SK-N-SH (cell line): ENCODE measurements around the gene MTCL1. TPM values are rescaled to one million over a fixed set of nuclear protein-coding genes. Genes with fewer than 3 reads are reported as not detected.

Experiments used
- CTCF ChIA-PET: fragments of 300-600, 350-600 bp; formaldehyde crosslinking; extraction: SDS; loops from one replicate; lab custom pipeline; 2021; lab: Yijun Ruan, JAX
- POLR2A ChIA-PET: fragments of 350-600 bp; sonication (Branson Sonifier 250); formaldehyde crosslinking; extraction: SDS; loops from one replicate; lab custom pipeline; 2020; ENCODE audit warnings: antibody characterized with exemption, inconsistent platforms; lab: Yijun Ruan, JAX
- DNase-seq: peaks from one replicate; pipeline ENCODE4 v3.0.0; 2012
- H2AFZ ChIP-seq: fragments of 200-600 bp; sonication (generic); 2 replicates; pipeline ENCODE4 v1.8.1; 2016; ENCODE audit warnings: antibody characterized with exemption, mild to moderate bottlenecking, low read depth
- H3F3A ChIP-seq: fragments of 200-600 bp; sonication (generic); replicated peaks from 2 replicates; pipeline ENCODE3; 2016; ENCODE audit warnings: antibody characterized with exemption, mild to moderate bottlenecking; ENCODE audit not compliant: insufficient read depth
- H3K27ac ChIP-seq, 2 experiments: fragments of 200-500 bp in 1 of 2; fragments of 200-600 bp in 1 of 2; sonication (Bioruptor generic) in 1 of 2; sonication (generic), shearing (Covaris generic) in 1 of 2; 2 replicates each; pipeline versions ENCODE4 v1.5.1 to v1.6.1; 2014 to 2016; ENCODE audit warnings: low read depth in 2 of 2, inconsistent platforms in 1 of 2, low read length in 1 of 2, mild to moderate bottlenecking in 1 of 2, mixed read lengths in 1 of 2
- H3K27me3 ChIP-seq: fragments of 200-600 bp; sonication (generic), shearing (Covaris generic); 2 replicates; pipeline ENCODE4 v1.6.1; 2016; ENCODE audit warnings: mixed run types; ENCODE audit not compliant: insufficient read depth
- H3K36me3 ChIP-seq, 2 experiments: fragments of 200-500 bp in 1 of 2; fragments of 200-600 bp in 1 of 2; sonication (Bioruptor generic) in 1 of 2; sonication (generic) in 1 of 2; replicated peaks in 1 of 2; 2 replicates each; pipeline versions ENCODE3 to v1.5.1; 2014 to 2016; ENCODE audit warnings: low read length in 1 of 2, mild to moderate bottlenecking in 1 of 2; ENCODE audit not compliant: insufficient read depth in 2 of 2, control insufficient read depth in 1 of 2
- H3K4me1 ChIP-seq, 2 experiments: fragments of 200-500 bp in 1 of 2; fragments of 200-600 bp in 1 of 2; sonication (Bioruptor generic) in 1 of 2; sonication (generic), shearing (Covaris generic) in 1 of 2; 2 replicates each; pipeline versions ENCODE4 v1.5.1 to v1.6.1; 2014 to 2016; ENCODE audit warnings: low read depth in 1 of 2, low read length in 1 of 2, mixed run types in 1 of 2; ENCODE audit not compliant: insufficient read depth in 2 of 2, control insufficient read depth in 1 of 2
- H3K4me2 ChIP-seq: fragments of 200-600 bp; sonication (generic), shearing (Covaris generic); 2 replicates; pipeline ENCODE4 v1.6.1; 2017; ENCODE audit warnings: mixed run types
- H3K4me3 ChIP-seq, 2 experiments: fragments of 200-500 bp in 1 of 2; fragments of 200-600 bp in 1 of 2; sonication (Bioruptor generic) in 1 of 2; sonication (generic), shearing (Covaris generic) in 1 of 2; 2 replicates each; pipeline versions ENCODE4 v1.5.1 to v1.8.1; 2014 to 2016; ENCODE audit warnings: low read depth in 2 of 2, inconsistent platforms in 1 of 2, low read length in 1 of 2, mild to moderate bottlenecking in 1 of 2, mixed read lengths in 1 of 2, moderate library complexity in 1 of 2
- H3K79me2 ChIP-seq: fragments of 200-600 bp; sonication (generic); 2 replicates; pipeline ENCODE4 v1.8.1; 2017; ENCODE audit warnings: mild to moderate bottlenecking; ENCODE audit not compliant: insufficient read depth
- H3K9ac ChIP-seq: fragments of 200-600 bp; sonication (generic); 2 replicates; pipeline ENCODE4 v1.6.1; 2017; ENCODE audit warnings: mixed run types
- H3K9me2 ChIP-seq: fragments of 200-600 bp; sonication (generic); 2 replicates; pipeline ENCODE4 v1.6.1; 2017; ENCODE audit warnings: mixed run types
- H3K9me3 ChIP-seq: fragments of 200-600 bp; sonication (generic); 2 replicates; pipeline ENCODE4 v1.6.1; 2017; ENCODE audit warnings: mixed run types, mild to moderate bottlenecking, moderate library complexity
- H4K20me1 ChIP-seq: fragments of 200-600 bp; sonication (generic); 2 replicates; pipeline ENCODE4 v1.6.1; 2017; ENCODE audit warnings: mild to moderate bottlenecking, mixed run types; ENCODE audit not compliant: insufficient read depth
- FOXJ3 ChIP-seq: sonication (generic); formaldehyde crosslinking; IDR thresholded peaks from 2 replicates; pipeline ENCODE4 v1.5.1; 2020; ENCODE audit warnings: mild to moderate bottlenecking, missing genetic modification reagents
- GATA2 ChIP-seq: sonication (generic); formaldehyde crosslinking; IDR thresholded peaks from 2 replicates; pipeline ENCODE4 v1.5.0; 2020; ENCODE audit warnings: mild to moderate bottlenecking, missing genetic modification reagents
- MAX ChIP-seq: IDR thresholded peaks from 2 replicates; pipeline ENCODE4 v1.4.0; 2012; ENCODE audit warnings: low read depth
- MEF2A ChIP-seq: IDR thresholded peaks from 2 replicates; pipeline ENCODE4 v1.4.0; 2012; ENCODE audit warnings: low read depth, borderline replicate concordance
- RAD21 ChIP-seq: IDR thresholded peaks from 2 replicates; pipeline ENCODE4 v1.6.1; 2012; ENCODE audit warnings: mild to moderate bottlenecking, low read length
- REST ChIP-seq: IDR thresholded peaks from 2 replicates; pipeline ENCODE4 v1.6.1; 2012; ENCODE audit warnings: mild to moderate bottlenecking, low read depth, low read length, moderate library complexity
- SMC3 ChIP-seq: IDR thresholded peaks from 2 replicates; pipeline ENCODE4 v1.6.1; 2012; ENCODE audit warnings: low read depth, low read length, improper control_type of control experiment
- TAF1 ChIP-seq: IDR thresholded peaks from 2 replicates; pipeline ENCODE4 v1.6.1; 2012; ENCODE audit warnings: low read depth, mild to moderate bottlenecking, low read length, moderate library complexity, borderline replicate concordance
- WGBS: methylation state at CpG from one replicate; pipeline ENCODE4 v1.1.6; 2017; ENCODE audit warnings: low lambda C conversion rate; 5-methylcytosine and 5-hydroxymethylcytosine counted together
- polyA plus RNA-seq, 3 experiments: library from polyadenylated mRNA; depleted of rRNA; stranded (reverse); fragments of >200 nt; gene quantifications; 2 replicates each; pipeline ENCODE4 v1.2.3, GENCODE V29; 2012

The MTCL1 gene
- polyA plus RNA-seq, 1 of the 3 experiments (the other 2 are of a cell fraction) = 33.5 TPM

GRCh38 chr18:8843005-8843404 lies 137.6 kb downstream of the MTCL1 start:
- ChIA-PET CTCF (no interaction called here), POLR2A (no interaction called here)
- no peaks in the 10 kb centered on the region for H3F3A ChIP-seq
- no peak overlapping the region for H3K9ac ChIP-seq
- no peak overlapping the region for H3K4me2 ChIP-seq
- no peak overlapping the region for H2AFZ ChIP-seq
- no peaks in the 10 kb centered on the region for H3K27me3 ChIP-seq
- H3K9me2 ChIP-seq = no peaks in the 10 kb centered on the region
- no peak overlapping the region for H3K27ac ChIP-seq
- no peaks in the 10 kb centered on the region for H3K79me2 ChIP-seq
- whole genome bisulfite sequencing = 67% methylated on average over 1 of the region's 1 CpG
- no peaks in the 10 kb centered on the region for H4K20me1 ChIP-seq
- H3K4me3 ChIP-seq = no peak overlapping the region
- no peaks in the 10 kb centered on the region for H3K9me3 ChIP-seq
- H3K36me3 ChIP-seq = no peaks in the 10 kb centered on the region
- H3K4me1 ChIP-seq = peaks cover 0 to 14% of the 10 kb centered on the region in 2 experiments; a peak in 1 of 4 replicates
- no peak for TF ChIP-seq REST
- DNase-seq = no peak

GRCh38 chr18:8844721-8845148 lies 139.4 kb downstream of the MTCL1 start:
- POLR2A ChIA-PET = no interaction called here
- WGBS = 88% methylated on average over 12 of the region's 16 CpGs
- CTCF ChIA-PET = no interaction called here

GRCh38 chr18:8845506-8845905 lies 140.2 kb downstream of the MTCL1 start:
- H3K27me3 ChIP-seq = no peaks in the 10 kb centered on the region
- no peaks in the 10 kb centered on the region for H3K9me3 ChIP-seq
- H3K4me1 ChIP-seq = peaks cover 0 to 11% of the 10 kb centered on the region in 2 experiments; a peak in 1 of 4 replicates
- POLR2A ChIA-PET = no interaction called here
- no peak overlapping the region for H3K4me3 ChIP-seq
- 88% methylated on average over 7 of the region's 7 CpGs for WGBS
- H3K9ac ChIP-seq = no peak overlapping the region
- DNase-seq = no peak
- no peak overlapping the region for H2AFZ ChIP-seq
- H3F3A ChIP-seq = no peaks in the 10 kb centered on the region
- H3K4me2 ChIP-seq = no peak overlapping the region
- no peak overlapping the region for H3K27ac ChIP-seq
- H3K36me3 ChIP-seq = no peaks in the 10 kb centered on the region
- CTCF ChIA-PET = no interaction called here
- no peaks in the 10 kb centered on the region for H3K79me2 ChIP-seq
- H3K9me2 ChIP-seq = no peaks in the 10 kb centered on the region
- no peak for TF ChIP-seq FOXJ3 (CRISPR knock-in tag)
- no peaks in the 10 kb centered on the region for H4K20me1 ChIP-seq

More at GRCh38 chr18:8844721-8845148, 139.4 kb downstream of the MTCL1 start:
- Histone ChIP-seq H3K9me3 (no peaks in the 10 kb centered on the region), H3K9me2 (no peaks in the 10 kb centered on the region), H3K4me2 (no peak overlapping the region), H3K9ac (no peak overlapping the region), H3K4me1 (peaks cover 0 to 11% of the 10 kb centered on the region in 2 experiments; a peak in 1 of 4 replicates), H3K27ac (no peak overlapping the region), H3K4me3 (no peak overlapping the region), H2AFZ (no peak overlapping the region), H3K36me3 (no peaks in the 10 kb centered on the region), H4K20me1 (no peaks in the 10 kb centered on the region), H3K27me3 (no peaks in the 10 kb centered on the region), H3K79me2 (no peaks in the 10 kb centered on the region), H3F3A (no peaks in the 10 kb centered on the region)
- no peak for TF ChIP-seq GATA2 (CRISPR knock-in tag)
- TF ChIP-seq MEF2A = no peak
- TF ChIP-seq TAF1 = no peak
- TF ChIP-seq SMC3 = no peak
- TF ChIP-seq MAX = no peak
- TF ChIP-seq RAD21 = no peak
- no peak for TF ChIP-seq FOXJ3 (CRISPR knock-in tag)
- DNase-seq = peak; percentile 56
